ENCODE results near the gene SLC5A10.

- TF ChIP-seq CTCF (IDR thresholded peaks at IDR 0.05; ENCODE audit: low read depth, low read length, missing input control) (no peak), YY1 (IDR thresholded peaks at IDR 0.05) (no peak), RXRA (IDR thresholded peaks at IDR 0.05) (no peak), REST (IDR thresholded peaks at IDR 0.05) (no peak), EGR1 (IDR thresholded peaks at IDR 0.05; ENCODE audit: low read depth in 2 of 2) (no peak)
Observed at GRCh38 chr17:18917506-18918032, 34.4 kb upstream of the SLC5A10 start.

All from liver (tissue), 3 donors.